Smooth muscle cell (in vitro differentiated cells): Measurements from ENCODE around the gene PTMS. TPM values are rescaled to one million over a fixed set of nuclear protein-coding genes. Genes with fewer than 3 reads are reported as not detected.

ENCODE experiments used
- DNase-seq: peaks from one replicate; lab custom pipeline; 2025; ENCODE audit not compliant: unreplicated experiment; lab: John Stamatoyannopoulos, UW
- H2AFZ ChIP-seq: fragments of 200-600 bp; sonication (generic); 2 replicates; pipeline ENCODE4 v1.6.0; 2016; ENCODE audit warnings: antibody characterized with exemption, low read depth, mild to moderate bottlenecking
- H3F3A ChIP-seq: fragments of 200-600 bp; sonication (generic); 2 replicates; pipeline ENCODE4 v1.6.0; 2017; ENCODE audit warnings: antibody characterized with exemption, low read depth
- H3K27ac ChIP-seq: fragments of 200-600 bp; sonication (generic); 2 replicates; pipeline ENCODE4 v1.5.1; 2016; ENCODE audit warnings: low read depth, mild to moderate bottlenecking
- H3K27me3 ChIP-seq: fragments of 200-600 bp; sonication (generic); 2 replicates; pipeline ENCODE4 v1.6.1; 2016; ENCODE audit warnings: low read depth, mild to moderate bottlenecking
- H3K36me3 ChIP-seq: fragments of 200-600 bp; sonication (generic); 2 replicates; pipeline ENCODE4 v1.5.1; 2016; ENCODE audit warnings: low read depth
- H3K4me1 ChIP-seq: fragments of 200-600 bp; sonication (generic); 2 replicates; pipeline ENCODE4 v1.5.1; 2016; ENCODE audit warnings: low read depth
- H3K4me2 ChIP-seq: fragments of 200-600 bp; sonication (generic); 2 replicates; pipeline ENCODE4 v1.6.0; 2016; ENCODE audit warnings: mild to moderate bottlenecking
- H3K4me3 ChIP-seq: fragments of 200-600 bp; sonication (generic); 2 replicates; pipeline ENCODE4 v1.5.1; 2016; ENCODE audit warnings: mild to moderate bottlenecking
- H3K79me2 ChIP-seq: fragments of 200-600 bp; sonication (generic); 2 replicates; pipeline ENCODE4 v1.6.0; 2016; ENCODE audit warnings: low read depth, mild to moderate bottlenecking
- H3K9ac ChIP-seq: fragments of 200-600 bp; sonication (generic); 2 replicates; pipeline ENCODE4 v1.6.0; 2016; ENCODE audit warnings: low read depth
- H3K9me3 ChIP-seq: fragments of 200-600 bp; sonication (generic); replicated peaks from 2 replicates; pipeline ENCODE4 v1.5.1; 2016; ENCODE audit warnings: low read depth
- H4K20me1 ChIP-seq: fragments of 200-600 bp; sonication (generic); 2 replicates; pipeline ENCODE4 v1.6.0; 2016; ENCODE audit warnings: low read depth
- CTCF ChIP-seq: fragments of 200-600 bp; sonication (generic); IDR thresholded peaks from 2 replicates; pipeline ENCODE4 v1.5.1; 2017; ENCODE audit warnings: borderline replicate concordance, mild to moderate bottlenecking, antibody characterized with exemption; ENCODE audit not compliant: insufficient read depth, poor library complexity, severe bottlenecking
- WGBS: methylation state at CpG from one replicate; pipeline ENCODE4 v1.1.7; 2016; ENCODE audit warnings: low lambda C conversion rate; 5-methylcytosine and 5-hydroxymethylcytosine counted together
- polyA plus RNA-seq: library from polyadenylated mRNA; unstranded; fragments of >200 nt; fragmentation: Nextera tagmentation; extraction: Ambion mirVana; gene quantifications from 2 replicates; pipeline ENCODE4 v1.2.1, GENCODE V29; 2016
- total RNA-seq: library from RNA; depleted of rRNA; stranded (reverse); fragments of >200 nt; gene quantifications from 2 replicates; pipeline ENCODE4 v1.2.3, GENCODE V29; 2014

Gene PTMS
- total and polyA plus RNA-seq, 2 experiments from 2014 or later = 115 to 379 TPM

GRCh38 chr12:6820166-6820565, 54.0 kb downstream of the PTMS start:
- no peaks in the 10 kb centered on the region for H3K79me2 ChIP-seq
- H3K9me3 ChIP-seq = no peaks in the 10 kb centered on the region

More at GRCh38 chr12:6820166-6820565, 54.0 kb downstream of the PTMS start:
- Histone ChIP-seq H3K36me3 (no peaks in the 10 kb centered on the region), H3F3A (no peaks in the 10 kb centered on the region), H3K4me2 (no peak overlapping the region), H3K4me1 (peaks cover 28% of the 10 kb centered on the region), H3K27ac (no peak overlapping the region), H2AFZ (no peak overlapping the region), H3K9ac (no peak overlapping the region), H4K20me1 (no peaks in the 10 kb centered on the region), H3K4me3 (no peak overlapping the region), H3K27me3 (peaks cover 5% of the 10 kb centered on the region)
- WGBS = 56% methylated on average over 5 of the region's 5 CpGs
- no peak for TF ChIP-seq CTCF
- no peak for DNase-seq

Other genes starting within 250 kb of the PTMS start
- 5,015 and 5,158 TPM in 2 replicates for gene GAPDH, start 231.8 kb upstream of the PTMS start, total RNA-seq
- 9,934 and 11,119 TPM in 2 replicates for gene GAPDH, start 231.8 kb upstream of the PTMS start, polyA plus RNA-seq
- gene IFFO1, start 210.3 kb upstream of the PTMS start, total RNA-seq = 4.2 and 5.2 TPM in 2 replicates
- 13.3 and 19.1 TPM in 2 replicates for gene IFFO1, start 210.3 kb upstream of the PTMS start, polyA plus RNA-seq
- gene NOP2, start 198.1 kb upstream of the PTMS start, total RNA-seq = 29.7 and 41.9 TPM in 2 replicates
- 23.6 and 30.4 TPM in 2 replicates for gene NOP2, start 198.1 kb upstream of the PTMS start, polyA plus RNA-seq
- 172 and 176 TPM in 2 replicates for gene CHD4, start 159.0 kb upstream of the PTMS start, total RNA-seq
- 87.5 and 122 TPM in 2 replicates for gene CHD4, start 159.0 kb upstream of the PTMS start, polyA plus RNA-seq
- gene LPAR5, start 130.4 kb upstream of the PTMS start, total RNA-seq = 2.0 and 4.4 TPM in 2 replicates
- gene LPAR5, start 130.4 kb upstream of the PTMS start, polyA plus RNA-seq = 1.3 and 1.8 TPM in 2 replicates
- gene ACRBP, start 118.9 kb upstream of the PTMS start, total RNA-seq = not detected in 2 replicates
- 0.82 TPM in 1 of 2 replicates, not detected in the other for gene ACRBP, start 118.9 kb upstream of the PTMS start, polyA plus RNA-seq
- gene ING4, start 103.2 kb upstream of the PTMS start, total RNA-seq = 24.8 and 45.0 TPM in 2 replicates
- 27.0 and 33.5 TPM in 2 replicates for gene ING4, start 103.2 kb upstream of the PTMS start, polyA plus RNA-seq
- gene ZNF384, start 77.0 kb upstream of the PTMS start, total RNA-seq = 30.0 and 31.0 TPM in 2 replicates
- gene ZNF384, start 77.0 kb upstream of the PTMS start, polyA plus RNA-seq = 36.1 and 38.6 TPM in 2 replicates
- gene PIANP, start 65.5 kb upstream of the PTMS start, total RNA-seq = 1.4 TPM in 1 of 2 replicates, not detected in the other
- gene PIANP, start 65.5 kb upstream of the PTMS start, polyA plus RNA-seq = 2.8 and 3.8 TPM in 2 replicates
- 56.6 and 59.6 TPM in 2 replicates for gene COPS7A, start 42.3 kb upstream of the PTMS start, total RNA-seq
- 78.0 and 105 TPM in 2 replicates for gene COPS7A, start 42.3 kb upstream of the PTMS start, polyA plus RNA-seq
- 182 and 185 TPM in 2 replicates for gene MLF2, start 13.2 kb upstream of the PTMS start, total RNA-seq
- gene MLF2, start 13.2 kb upstream of the PTMS start, polyA plus RNA-seq = 381 and 398 TPM in 2 replicates
- 0.18 and 1.0 TPM in 2 replicates for gene LAG3, start 6.2 kb downstream of the PTMS start, total RNA-seq
- 1.7 and 3.7 TPM in 2 replicates for gene LAG3, start 6.2 kb downstream of the PTMS start, polyA plus RNA-seq
- 0.13 and 0.22 TPM in 2 replicates for gene CD4, start 23.2 kb downstream of the PTMS start, total RNA-seq
- 1.3 and 2.5 TPM in 2 replicates for gene CD4, start 23.2 kb downstream of the PTMS start, polyA plus RNA-seq
- 0.76 and 2.9 TPM in 2 replicates for gene GPR162, start 55.5 kb downstream of the PTMS start, total RNA-seq
- gene GPR162, start 55.5 kb downstream of the PTMS start, polyA plus RNA-seq = 2.1 and 3.0 TPM in 2 replicates
- gene P3H3, start 62.0 kb downstream of the PTMS start, total RNA-seq = 36.7 and 42.8 TPM in 2 replicates
- gene P3H3, start 62.0 kb downstream of the PTMS start, polyA plus RNA-seq = 106 and 108 TPM in 2 replicates
- 4.0 and 6.2 TPM in 2 replicates for gene GNB3, start 74.6 kb downstream of the PTMS start, total RNA-seq
- gene GNB3, start 74.6 kb downstream of the PTMS start, polyA plus RNA-seq = 4.8 and 6.3 TPM in 2 replicates
- gene CDCA3, start 84.9 kb downstream of the PTMS start, total RNA-seq = 5.3 and 7.4 TPM in 2 replicates
- gene CDCA3, start 84.9 kb downstream of the PTMS start, polyA plus RNA-seq = 9.4 and 10.6 TPM in 2 replicates
- gene USP5, start 85.8 kb downstream of the PTMS start, total RNA-seq = 51.3 and 52.5 TPM in 2 replicates
- 63.1 and 64.9 TPM in 2 replicates for gene USP5, start 85.8 kb downstream of the PTMS start, polyA plus RNA-seq
- 1,112 and 1,199 TPM in 2 replicates for gene TPI1, start 101.2 kb downstream of the PTMS start, total RNA-seq
- gene TPI1, start 101.2 kb downstream of the PTMS start, polyA plus RNA-seq = 2,097 and 2,100 TPM in 2 replicates
- gene SPSB2, start 106.9 kb downstream of the PTMS start, total RNA-seq = 2.3 and 2.5 TPM in 2 replicates
- 5.9 and 7.9 TPM in 2 replicates for gene SPSB2, start 106.9 kb downstream of the PTMS start, polyA plus RNA-seq
- gene LRRC23, start 138.5 kb downstream of the PTMS start, total RNA-seq = 14.2 and 19.9 TPM in 2 replicates
- gene LRRC23, start 138.5 kb downstream of the PTMS start, polyA plus RNA-seq = 13.7 and 19.5 TPM in 2 replicates
- gene ENO2, start 148.2 kb downstream of the PTMS start, total RNA-seq = 52.5 and 58.8 TPM in 2 replicates
- 105 and 127 TPM in 2 replicates for gene ENO2, start 148.2 kb downstream of the PTMS start, polyA plus RNA-seq
- 9.9 and 30.4 TPM in 2 replicates for gene ATN1, start 161.6 kb downstream of the PTMS start, total RNA-seq
- gene ATN1, start 161.6 kb downstream of the PTMS start, polyA plus RNA-seq = 28.8 and 36.1 TPM in 2 replicates
- gene RNU7-1, start 177.5 kb downstream of the PTMS start, total RNA-seq = not detected in 2 replicates
- gene RNU7-1, start 177.5 kb downstream of the PTMS start, polyA plus RNA-seq = not detected in 2 replicates
- gene C12orf57, start 177.7 kb downstream of the PTMS start, total RNA-seq = 433 and 494 TPM in 2 replicates
- 360 and 397 TPM in 2 replicates for gene C12orf57, start 177.7 kb downstream of the PTMS start, polyA plus RNA-seq
- gene PTPN6, start 185.0 kb downstream of the PTMS start, total RNA-seq = 4.3 and 5.5 TPM in 2 replicates
- 2.8 and 8.7 TPM in 2 replicates for gene PTPN6, start 185.0 kb downstream of the PTMS start, polyA plus RNA-seq
- 148 and 162 TPM in 2 replicates for gene PHB2, start 204.3 kb downstream of the PTMS start, total RNA-seq
- gene PHB2, start 204.3 kb downstream of the PTMS start, polyA plus RNA-seq = 139 and 155 TPM in 2 replicates
- 21.9 and 26.5 TPM in 2 replicates for gene EMG1, start 204.6 kb downstream of the PTMS start, total RNA-seq
- 54.4 and 62.0 TPM in 2 replicates for gene EMG1, start 204.6 kb downstream of the PTMS start, polyA plus RNA-seq